HG02943 (cell line): ENCODE data around the gene C14orf180.

Source experiments
- ATAC-seq: cut with Tn5 transposase; IDR thresholded peaks from one replicate; pipeline ENCODE4 v1.9.1; 2021; ENCODE audit warnings: mild to moderate bottlenecking, low read depth, moderate library complexity; ENCODE audit not compliant: unreplicated experiment

The C14orf180 gene

GRCh38 chr14:104559804-104560585 is 19.6 kb upstream of the C14orf180 start:
- no peak for ATAC-seq

- ATAC-seq = no peak
Observed at GRCh38 chr14:104560586-104560945, 19.0 kb upstream of the C14orf180 start.

- ATAC-seq = no peak
Observed at GRCh38 chr14:104561124-104561557, 18.4 kb upstream of the C14orf180 start.

- no peak for ATAC-seq
Observed at GRCh38 chr14:104561632-104562495, 17.7 kb upstream of the C14orf180 start.

GRCh38 chr14:104562606-104563005 is 17.0 kb upstream of the C14orf180 start:
- ATAC-seq = no peak

GRCh38 chr14:104563191-104563741 is 16.3 kb upstream of the C14orf180 start:
- no peak for ATAC-seq

- ATAC-seq = no peak
Observed at GRCh38 chr14:104563742-104564615, 15.6 kb upstream of the C14orf180 start.

GRCh38 chr14:104564744-104565679 is 14.6 kb upstream of the C14orf180 start:
- no peak for ATAC-seq

- ATAC-seq = no peak
Observed at GRCh38 chr14:104567141-104567956, 12.2 kb upstream of the C14orf180 start.

- no peak for ATAC-seq
Observed at GRCh38 chr14:104567957-104568225, 11.7 kb upstream of the C14orf180 start.

GRCh38 chr14:104568620-104569019 is 10.9 kb upstream of the C14orf180 start:
- ATAC-seq = no peak

- no peak for ATAC-seq
Observed at GRCh38 chr14:104569435-104569834, 10.1 kb upstream of the C14orf180 start.

- ATAC-seq = no peak
Observed at GRCh38 chr14:104571246-104571645, 8.3 kb upstream of the C14orf180 start.

- no peak for ATAC-seq
Observed at GRCh38 chr14:104572024-104572626, 7.4 kb upstream of the C14orf180 start.

- no peak for ATAC-seq
Observed at GRCh38 chr14:104572668-104573067, 6.9 kb upstream of the C14orf180 start.

- ATAC-seq = no peak
Observed at GRCh38 chr14:104573930-104574329, 5.6 kb upstream of the C14orf180 start.

- ATAC-seq = no peak
Observed at GRCh38 chr14:104574536-104574935, 5.0 kb upstream of the C14orf180 start.

- no peak for ATAC-seq
Observed at GRCh38 chr14:104574978-104575583, 4.5 kb upstream of the C14orf180 start.
